Measurements from ENCODE around the gene GPR137B. TPM values are rescaled to one million over a fixed set of nuclear protein-coding genes. Genes with fewer than 3 reads are reported as not detected.
"Not testable (repeated sequence)": the region's sequence is repeated elsewhere in the genome, so short reads cannot be mapped to it uniquely, and the experiment has no call there.

Gene GPR137B
- total RNA-seq, 2 experiments from 2014 or later: 4.9 to 5.0 TPM

DNA sequence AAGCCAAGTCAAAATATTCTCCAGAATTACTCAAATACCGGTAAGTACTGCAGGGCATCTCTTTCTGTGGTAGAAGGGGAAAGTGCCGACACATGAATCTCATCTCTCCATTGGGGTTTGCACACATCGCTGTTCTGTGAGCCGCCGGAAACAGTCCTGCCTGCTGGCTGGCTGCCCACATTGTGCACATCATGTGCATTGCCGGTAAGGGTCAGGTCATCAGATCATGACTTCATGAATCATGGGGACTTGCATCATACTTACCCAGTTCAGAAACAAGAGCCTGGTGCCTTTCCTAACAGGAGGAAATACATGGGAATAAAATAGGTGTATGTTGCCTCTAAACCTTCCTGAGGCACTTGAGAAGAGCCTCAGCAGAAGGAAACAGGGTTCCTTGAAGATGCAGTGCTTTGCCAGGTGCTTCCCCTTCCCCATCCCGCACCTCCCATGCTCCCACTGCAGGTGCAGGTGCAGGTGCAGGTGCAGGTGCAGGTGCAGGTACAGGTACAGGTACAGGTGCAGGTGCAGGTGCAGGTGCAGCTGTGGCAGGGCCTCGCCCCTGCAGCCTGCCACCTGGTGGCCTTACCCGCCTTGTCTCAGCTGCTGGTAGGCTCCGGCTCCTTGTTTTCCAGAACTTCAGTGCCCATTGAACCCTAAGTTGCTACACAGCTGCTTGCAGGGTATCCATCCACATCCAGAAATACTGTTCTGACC, 26.5 kb downstream of the GPR137B start:
- ChIA-PET CTCF (no interaction called here), POLR2A (no interaction called here)
- Mint-ChIP-seq H3K9me3 (ENCODE audit: insufficient read depth) (no peaks in the 10 kb centered on the region), H3K27me3 (ENCODE audit: low read depth) (no peaks in the 10 kb centered on the region), H3K27ac (no peak overlapping the region), H3K36me3 (ENCODE audit: low read depth) (peaks cover 3% of the 10 kb centered on the region), H3K4me3 (no peak overlapping the region), H3K4me1 (ENCODE audit: low read depth) (no peaks in the 10 kb centered on the region)
- DNase-seq (no peak), ATAC-seq (no peak)

DNA sequence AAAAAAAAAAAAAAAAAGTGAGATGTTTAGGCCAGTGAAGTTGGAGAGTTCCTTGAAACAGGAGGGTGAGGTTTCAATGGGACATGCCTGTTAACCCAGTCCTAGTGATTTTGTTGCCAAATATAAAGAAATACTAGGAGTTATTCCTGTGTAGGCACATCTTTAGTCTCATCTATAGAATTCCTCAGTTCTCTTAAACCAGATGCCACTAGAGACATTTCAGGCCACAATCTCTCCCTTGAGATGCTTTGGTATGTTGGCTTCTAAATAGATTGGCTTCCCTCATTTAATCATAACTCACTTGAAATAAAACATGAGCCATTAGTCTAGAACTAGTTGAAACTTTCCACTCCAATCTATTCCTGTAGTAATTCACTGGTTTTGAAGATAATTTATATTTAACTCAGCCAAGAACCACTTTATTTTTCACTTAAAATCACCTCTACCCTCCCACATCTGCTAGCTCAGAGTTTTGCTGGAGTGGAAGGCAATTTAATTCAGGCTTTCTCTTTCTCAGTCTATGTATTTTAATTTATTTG, 29.8 kb downstream of the GPR137B start:
- POLR2A ChIA-PET: interaction anchor here (0.7 kb wide), 1 partner anchor 44 kb away, joined by 3 read pairs; no protein-coding TSS in a partner anchor
- ATAC-seq (no peak), DNase-seq (no peak)
- no peaks in the 10 kb centered on the region for H3K4me1 Mint-ChIP-seq (ENCODE audit: low read depth)
- H3K4me3 Mint-ChIP-seq: no peak overlapping the region
- H3K36me3 Mint-ChIP-seq (ENCODE audit: low read depth): no peaks in the 10 kb centered on the region
- H3K27ac Mint-ChIP-seq: no peak overlapping the region
- no peaks in the 10 kb centered on the region for H3K27me3 Mint-ChIP-seq (ENCODE audit: low read depth)
- H3K9me3 Mint-ChIP-seq (ENCODE audit: insufficient read depth): no peaks in the 10 kb centered on the region
- CTCF ChIA-PET: no interaction called here

DNA sequence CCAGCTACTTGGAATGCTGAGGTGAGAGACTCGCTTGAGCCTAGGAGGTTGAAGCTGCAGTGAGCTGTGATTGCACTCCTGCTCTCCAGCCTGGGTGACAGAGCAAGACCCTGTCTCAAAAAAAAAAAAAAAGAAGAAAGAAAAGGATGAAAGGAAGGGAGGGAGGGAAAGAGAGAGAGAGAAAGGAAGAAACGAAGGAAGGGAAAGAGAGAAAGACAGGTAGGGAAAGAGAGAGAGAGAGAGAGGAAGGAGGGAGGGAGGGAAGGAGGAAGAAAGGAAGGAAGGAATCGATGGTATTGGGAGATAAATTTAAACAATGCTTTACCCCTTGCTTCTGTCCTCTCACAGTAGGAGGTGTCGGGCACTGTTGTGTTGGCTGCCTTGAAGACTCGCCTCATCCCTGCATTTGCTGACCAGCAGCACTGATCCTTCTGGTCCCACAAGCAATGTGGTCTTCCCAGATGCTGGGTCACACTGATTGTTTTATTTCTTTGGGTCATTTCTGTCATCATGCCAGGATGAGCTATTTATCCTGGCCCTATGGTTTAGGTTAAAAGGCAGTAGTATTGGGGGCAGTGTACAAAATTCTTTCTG, 30.9 kb downstream of the GPR137B start:
- no peaks in the 10 kb centered on the region for H3K36me3 Mint-ChIP-seq (ENCODE audit: low read depth)
- no peak for DNase-seq
- CTCF ChIA-PET: no interaction called here

DNA sequence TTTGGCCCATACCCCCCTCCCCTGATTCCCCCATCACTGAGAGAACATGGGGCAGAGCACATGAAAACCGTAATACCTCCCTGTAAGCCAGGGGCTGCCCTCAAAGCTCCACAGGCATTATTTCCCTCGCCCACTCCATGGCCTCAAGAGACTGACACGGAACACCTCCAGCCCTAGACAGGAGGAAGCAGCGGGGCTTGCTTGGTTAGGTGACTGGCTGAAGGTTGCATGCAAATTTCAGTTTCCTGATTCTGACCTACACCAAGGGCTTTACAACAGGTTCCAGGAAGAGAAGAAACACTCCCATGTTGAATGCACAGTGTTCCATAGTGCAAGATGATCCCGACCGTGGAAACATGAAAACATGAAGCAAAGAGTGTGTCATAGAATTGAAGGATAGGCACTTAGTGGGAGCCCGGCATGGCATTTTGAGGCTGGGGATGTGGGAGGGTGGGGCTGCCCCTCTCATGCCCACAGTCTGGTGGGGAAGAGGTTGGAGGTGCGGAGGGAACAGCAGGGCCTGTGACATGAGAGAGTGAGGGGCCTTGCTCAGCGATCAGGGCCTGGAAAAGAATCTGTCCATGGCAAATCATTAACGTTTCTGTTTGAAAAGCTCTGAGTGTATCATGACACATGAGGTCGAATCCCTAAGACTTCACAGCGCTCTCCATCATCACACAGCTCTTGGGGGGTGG, 33.5 kb downstream of the GPR137B start:
- H3K27ac Mint-ChIP-seq: no peak overlapping the region
- H3K36me3 Mint-ChIP-seq (ENCODE audit: low read depth): no peaks in the 10 kb centered on the region
- CTCF ChIA-PET: no interaction called here
- ATAC-seq (no peak), DNase-seq (no peak)
- H3K4me1 Mint-ChIP-seq (ENCODE audit: low read depth): no peaks in the 10 kb centered on the region
- no peaks in the 10 kb centered on the region for H3K9me3 Mint-ChIP-seq (ENCODE audit: insufficient read depth)
- POLR2A ChIA-PET: interaction anchor here (1.0 kb wide), 1 partner anchor 13 kb away, joined by 3 read pairs; no protein-coding TSS in a partner anchor
- H3K4me3 Mint-ChIP-seq: no peak overlapping the region
- H3K27me3 Mint-ChIP-seq (ENCODE audit: low read depth): no peaks in the 10 kb centered on the region

More for the DNA sequence above, 30.9 kb downstream of the GPR137B start:
- Mint-ChIP-seq H3K4me3 (no peak overlapping the region), H3K27me3 (ENCODE audit: low read depth) (no peaks in the 10 kb centered on the region), H3K4me1 (ENCODE audit: low read depth) (no peaks in the 10 kb centered on the region), H3K9me3 (ENCODE audit: insufficient read depth) (no peaks in the 10 kb centered on the region), H3K27ac (no peak overlapping the region)
- POLR2A ChIA-PET: no interaction called here
- ATAC-seq: no peak

DNA sequence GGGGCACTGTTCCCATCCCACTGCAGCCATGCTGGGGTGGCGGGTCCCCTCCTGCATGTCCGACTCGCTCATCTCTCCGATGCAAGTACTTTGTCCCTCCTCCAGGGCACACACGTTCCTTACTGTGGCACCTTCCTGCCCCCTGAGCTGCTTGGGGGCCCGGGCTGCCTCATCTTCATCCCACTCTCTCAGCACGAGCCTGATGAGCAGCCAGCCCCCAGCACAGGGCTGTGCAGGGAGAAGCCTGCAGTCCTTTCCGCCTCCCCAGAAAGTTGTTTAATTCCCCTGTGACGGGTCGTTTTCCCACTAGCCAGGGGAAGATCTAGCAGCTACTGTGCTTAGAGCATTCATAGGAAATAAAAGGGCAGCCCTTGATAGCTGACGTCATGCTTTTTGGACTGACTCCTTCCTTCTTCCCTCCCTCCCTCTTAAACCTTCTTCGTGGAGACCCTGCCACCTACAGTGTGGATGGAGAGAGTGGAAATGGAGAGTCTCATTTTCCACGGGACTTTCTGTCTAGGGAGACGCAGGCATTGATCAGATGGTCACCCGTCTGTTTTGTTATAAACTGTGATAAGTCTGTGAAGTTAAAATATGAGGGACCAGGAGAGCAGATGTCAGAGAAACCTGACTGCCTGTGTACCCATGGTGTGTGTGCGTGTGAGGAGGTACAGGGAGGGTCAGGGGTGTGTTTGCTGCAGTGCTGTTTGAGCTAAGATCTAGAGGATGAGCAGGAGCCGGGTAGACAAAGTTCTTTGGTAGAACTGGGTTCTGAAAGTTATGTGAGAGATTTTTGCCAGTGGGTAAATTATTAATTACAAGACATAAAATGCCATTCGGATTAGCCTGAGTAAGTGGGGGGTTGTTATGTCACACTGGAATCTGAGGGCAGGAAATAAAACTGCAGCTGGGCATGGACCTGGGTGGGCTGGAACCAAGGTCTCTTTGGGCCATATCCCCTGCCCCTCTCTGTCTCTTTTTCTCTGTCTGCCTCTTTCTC, 34.3 kb downstream of the GPR137B start:
- no peak for ATAC-seq
- ChIA-PET CTCF (no interaction called here), POLR2A (interaction anchor here (1.0 kb wide), 1 partner anchor 14 kb away, joined by 3 read pairs; no protein-coding TSS in a partner anchor)
- H3K36me3 Mint-ChIP-seq (ENCODE audit: low read depth): no peaks in the 10 kb centered on the region
- no peak for DNase-seq
- no peak overlapping the region for H3K4me3 Mint-ChIP-seq
- no peaks in the 10 kb centered on the region for H3K9me3 Mint-ChIP-seq (ENCODE audit: insufficient read depth)
- H3K27me3 Mint-ChIP-seq (ENCODE audit: low read depth): no peaks in the 10 kb centered on the region
- H3K4me1 Mint-ChIP-seq (ENCODE audit: low read depth): no peaks in the 10 kb centered on the region
- H3K27ac Mint-ChIP-seq: no peak overlapping the region

DNA sequence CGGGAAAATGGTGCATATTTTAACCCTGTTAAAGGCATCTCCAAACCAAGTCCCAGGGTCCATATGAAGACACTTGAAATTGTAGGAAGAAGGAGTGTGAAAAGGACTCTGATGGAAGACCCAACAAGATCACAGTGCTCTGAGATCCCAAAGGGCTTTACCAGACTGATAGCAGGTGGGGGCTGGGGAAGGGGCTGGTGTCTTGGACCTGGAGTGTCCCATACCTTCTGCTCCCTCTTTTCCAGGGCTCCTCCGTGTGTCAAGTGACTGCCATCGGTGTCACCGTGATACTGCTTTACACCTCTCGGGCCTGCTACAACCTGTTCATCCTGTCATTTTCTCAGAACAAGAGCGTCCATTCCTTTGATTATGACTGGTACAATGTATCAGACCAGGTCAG, 37.3 kb downstream of the GPR137B start:
- ChIA-PET CTCF (no interaction called here), POLR2A (no interaction called here)
- no peak for ATAC-seq
- Mint-ChIP-seq H3K27ac (no peak overlapping the region), H3K36me3 (ENCODE audit: low read depth) (no peaks in the 10 kb centered on the region), H3K4me1 (ENCODE audit: low read depth) (no peaks in the 10 kb centered on the region), H3K9me3 (ENCODE audit: insufficient read depth) (no peaks in the 10 kb centered on the region), H3K27me3 (ENCODE audit: low read depth) (no peaks in the 10 kb centered on the region), H3K4me3 (no peak overlapping the region)
- no peak for DNase-seq

DNA sequence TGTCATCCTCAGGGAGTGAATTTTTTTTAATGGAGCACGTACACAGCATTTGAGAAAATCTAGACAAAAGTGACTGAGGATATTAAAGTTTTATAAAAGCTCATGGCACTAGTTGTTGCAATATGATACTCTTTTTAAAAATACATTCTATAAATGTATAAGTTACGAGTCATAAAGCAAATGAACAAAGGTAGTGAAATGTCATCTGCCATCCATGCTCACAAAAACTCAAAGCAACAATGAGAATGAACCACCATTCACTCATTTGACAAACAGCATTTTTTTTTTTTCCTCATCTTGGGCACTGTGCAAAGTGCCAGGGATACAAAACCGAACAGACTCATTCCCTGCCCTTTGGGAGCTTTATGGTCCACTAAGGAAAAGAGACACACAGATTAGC, 38.7 kb downstream of the GPR137B start:
- H3K27me3 Mint-ChIP-seq (ENCODE audit: low read depth): no peaks in the 10 kb centered on the region
- peaks cover 7% of the 10 kb centered on the region for H3K4me1 Mint-ChIP-seq (ENCODE audit: low read depth)
- no peak for DNase-seq
- ChIA-PET POLR2A (no interaction called here), CTCF (interaction anchor here (1.1 kb wide), 1 partner anchor 75 kb away, joined by 3 read pairs; no protein-coding TSS in a partner anchor)
- H3K4me3 Mint-ChIP-seq: no peak overlapping the region
- no peak overlapping the region for H3K27ac Mint-ChIP-seq
- ATAC-seq: no peak
- H3K9me3 Mint-ChIP-seq (ENCODE audit: insufficient read depth): no peaks in the 10 kb centered on the region
- H3K36me3 Mint-ChIP-seq (ENCODE audit: low read depth): peaks cover 1% of the 10 kb centered on the region

DNA sequence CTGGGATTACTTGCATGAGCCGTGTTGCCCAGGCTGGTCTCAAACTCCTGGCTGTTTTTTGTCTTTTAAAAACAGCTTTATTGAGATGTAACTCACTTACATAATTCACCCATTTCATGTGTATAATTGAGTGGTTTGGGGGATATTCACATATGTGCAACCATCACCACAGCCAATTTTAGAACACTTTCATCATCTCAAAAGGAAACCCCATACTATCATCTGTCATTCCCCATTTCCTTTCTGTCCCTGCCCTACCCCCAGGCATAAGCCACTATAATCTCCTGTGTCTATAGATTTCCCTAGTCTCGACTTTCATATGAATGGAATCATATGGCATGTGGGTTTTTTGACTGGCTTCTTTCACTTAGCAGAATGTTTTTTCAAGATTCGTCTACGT, 43.3 kb downstream of the GPR137B start:
- Mint-ChIP-seq H3K36me3 (ENCODE audit: low read depth) (peaks cover 21% of the 10 kb centered on the region), H3K4me1 (ENCODE audit: low read depth) (peaks cover 7% of the 10 kb centered on the region), H3K27me3 (ENCODE audit: low read depth) (no peaks in the 10 kb centered on the region), H3K4me3 (no peak overlapping the region), H3K9me3 (ENCODE audit: insufficient read depth) (no peaks in the 10 kb centered on the region), H3K27ac (no peak overlapping the region)
- ChIA-PET POLR2A (no interaction called here), CTCF (no interaction called here)
- no peak for ATAC-seq
- no peak for DNase-seq

DNA sequence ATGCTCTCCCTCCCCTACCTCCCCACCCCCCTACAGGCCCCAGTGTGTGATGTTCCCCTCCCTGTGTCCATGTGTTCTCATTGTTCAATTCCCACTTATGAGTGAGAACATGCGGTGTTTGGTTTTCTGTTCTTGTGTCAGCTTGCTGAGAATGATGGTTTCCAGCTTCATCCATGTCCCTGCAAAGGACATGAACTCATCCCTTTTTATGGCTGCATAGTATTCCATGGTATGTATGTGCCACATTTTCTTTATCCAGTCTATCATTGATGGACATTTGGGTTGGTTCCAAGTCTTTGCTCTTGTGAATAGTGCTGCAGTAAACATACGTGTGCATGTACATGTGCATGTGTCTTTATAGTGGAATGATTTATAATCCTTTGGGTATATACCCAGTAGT, 44.1 kb downstream of the GPR137B start:
- H3K9me3 Mint-ChIP-seq (ENCODE audit: insufficient read depth); H3K27ac Mint-ChIP-seq; H3K4me1 Mint-ChIP-seq (ENCODE audit: low read depth); H3K27me3 Mint-ChIP-seq (ENCODE audit: low read depth); CTCF ChIA-PET; DNase-seq; H3K4me3 Mint-ChIP-seq; ATAC-seq; POLR2A ChIA-PET: not testable (repeated sequence)
- H3K36me3 Mint-ChIP-seq (ENCODE audit: low read depth): peaks cover 25% of the 10 kb centered on the region

DNA sequence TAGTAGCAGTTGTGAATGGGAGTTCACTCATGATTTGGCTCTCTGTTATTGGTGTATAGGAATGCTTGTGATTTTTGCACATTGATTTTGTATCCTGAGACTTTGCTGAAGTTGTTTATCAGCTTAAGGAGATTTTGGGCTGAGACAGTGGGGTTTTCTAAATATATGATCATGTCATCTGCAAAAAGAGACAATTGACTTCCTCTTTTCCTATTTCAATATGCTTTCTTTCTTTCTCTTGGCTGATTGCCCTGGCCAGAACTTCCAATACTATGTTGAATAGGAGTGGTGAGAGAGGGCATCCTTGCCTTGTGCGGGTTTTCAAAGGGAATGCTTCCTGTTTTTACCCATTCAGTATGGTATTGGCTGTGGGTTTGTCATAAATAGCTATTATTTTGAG, 45.7 kb downstream of the GPR137B start:
- ATAC-seq; CTCF ChIA-PET; H3K27me3 Mint-ChIP-seq (ENCODE audit: low read depth); DNase-seq; H3K27ac Mint-ChIP-seq; POLR2A ChIA-PET; H3K4me3 Mint-ChIP-seq; H3K4me1 Mint-ChIP-seq (ENCODE audit: low read depth); H3K9me3 Mint-ChIP-seq (ENCODE audit: insufficient read depth): not testable (repeated sequence)
- peaks cover 29% of the 10 kb centered on the region for H3K36me3 Mint-ChIP-seq (ENCODE audit: low read depth)

DNA sequence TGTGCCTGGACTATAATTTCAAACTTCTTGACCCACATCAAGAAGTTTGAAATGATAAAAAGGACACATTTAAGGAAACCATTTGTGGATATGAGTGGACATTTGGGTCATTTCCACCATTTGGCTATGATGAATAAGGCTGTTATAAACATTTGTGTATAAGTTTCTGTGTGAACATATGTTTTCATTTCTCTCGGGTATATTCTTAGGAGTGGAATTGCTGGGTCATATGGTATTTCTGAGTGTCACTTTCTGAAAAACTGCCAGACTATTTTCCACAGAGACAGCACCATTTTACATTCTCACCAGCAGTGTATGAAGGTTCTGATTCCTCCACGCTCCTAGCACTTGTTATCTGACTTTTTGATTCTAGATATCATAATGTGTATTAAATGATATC, 50.8 kb downstream of the GPR137B start:
- Mint-ChIP-seq H3K4me3 (no peak overlapping the region), H3K27ac (no peak overlapping the region), H3K9me3 (ENCODE audit: insufficient read depth) (no peaks in the 10 kb centered on the region), H3K4me1 (ENCODE audit: low read depth) (no peaks in the 10 kb centered on the region), H3K36me3 (ENCODE audit: low read depth) (peaks cover 21% of the 10 kb centered on the region), H3K27me3 (ENCODE audit: low read depth) (no peaks in the 10 kb centered on the region)
- DNase-seq (no peak), ATAC-seq (no peak)
- POLR2A ChIA-PET: no interaction called here
- CTCF ChIA-PET: no interaction called here
